H1 (cell line): ENCODE measurements around the gene SCYL3. TPM values are rescaled to one million over a fixed set of nuclear protein-coding genes. Genes with fewer than 3 reads are reported as not detected.

Source experiments
- CTCF ChIA-PET: fragments of 300-600 bp; sonication (Branson Sonifier 250); formaldehyde crosslinking; loops from one replicate; lab custom pipeline; 2021; ENCODE audit not compliant: partially characterized antibody; lab: Charles Lee
- POLR2A ChIA-PET: fragments of 300-600 bp; sonication (Branson Sonifier 250); formaldehyde crosslinking; loops from one replicate; lab custom pipeline; 2021; ENCODE audit warnings: inconsistent platforms; ENCODE audit not compliant: partially characterized antibody; lab: Charles Lee
- DNase-seq, 2 experiments: peaks; one replicate each; pipeline versions ENCODE4 v3.0.0 to v3.0.0-alpha.2; 2010 to 2022; ENCODE audit warnings: low spot score in 2 of 2, low read depth in 1 of 2, mixed read lengths in 1 of 2
- FAIRE-seq: peaks from 2 replicates; lab custom pipeline; 2011; peaks lifted over from hg19 to GRCh38; lab: Jason Lieb, UNC
- H2AFZ ChIP-seq: 2 replicates; pipeline ENCODE4 v1.8.1; 2012; ENCODE audit warnings: low read length, inconsistent platforms
- H2AK5ac ChIP-seq: 2 replicates; pipeline ENCODE4 v1.6.1; 2013; ENCODE audit warnings: low read depth, low read length
- H2BK120ac ChIP-seq: replicated peaks from 2 replicates; pipeline ENCODE3; 2013; ENCODE audit warnings: low read depth, low read length, inconsistent platforms
- H2BK12ac ChIP-seq: 2 replicates; pipeline ENCODE4 v1.6.1; 2013; ENCODE audit warnings: low read depth, low read length
- H2BK15ac ChIP-seq: 2 replicates; pipeline ENCODE4 v1.6.1; 2013; ENCODE audit warnings: low read length
- H2BK20ac ChIP-seq: 2 replicates; pipeline ENCODE4 v1.6.1; 2013; ENCODE audit warnings: low read length
- H2BK5ac ChIP-seq: 2 replicates; pipeline ENCODE4 v1.6.1; 2013; ENCODE audit warnings: low read depth, low read length
- H3K14ac ChIP-seq: 2 replicates; pipeline ENCODE4 v1.6.1; 2013; ENCODE audit warnings: inconsistent platforms; ENCODE audit not compliant: insufficient read length
- H3K18ac ChIP-seq: 2 replicates; pipeline ENCODE4 v1.6.1; 2013; ENCODE audit warnings: low read length; ENCODE audit errors: extremely low read depth
- H3K23ac ChIP-seq: 2 replicates; pipeline ENCODE4 v1.6.1; 2013; ENCODE audit warnings: inconsistent platforms; ENCODE audit not compliant: insufficient read length
- H3K23me2 ChIP-seq: 2 replicates; pipeline ENCODE4 v1.6.1; 2013; ENCODE audit warnings: low read depth, low read length
- H3K27ac ChIP-seq: 2 replicates; pipeline ENCODE4 v1.6.1; 2011; ENCODE audit warnings: low read depth, low read length, inconsistent platforms
- H3K27me3 ChIP-seq, 4 experiments: replicated peaks in 1 of 4; 1 replicate in 1 of 4; 2 replicates in 3 of 4; pipeline versions ENCODE4 v1.6.1 to v1.8.1; 2011 to 2013; ENCODE audit warnings: low read length in 3 of 4, mild to moderate bottlenecking in 3 of 4, inconsistent platforms in 2 of 4, mixed read lengths in 2 of 4, moderate library complexity in 1 of 4; ENCODE audit not compliant: control insufficient read depth in 3 of 4, insufficient read depth in 3 of 4; ENCODE audit errors: extremely low read depth in 1 of 4
- H3K36me3 ChIP-seq, 4 experiments: 2 replicates each; pipeline versions ENCODE4 v1.6.1 to v1.8.1; 2011 to 2013; ENCODE audit warnings: mild to moderate bottlenecking in 4 of 4, low read length in 3 of 4, moderate library complexity in 2 of 4, control low read depth in 1 of 4, inconsistent platforms in 1 of 4; ENCODE audit not compliant: insufficient read depth in 4 of 4, control insufficient read depth in 2 of 4
- H3K4ac ChIP-seq: replicated peaks from 2 replicates; pipeline ENCODE3; 2013; ENCODE audit warnings: low read length, low read depth, mixed read lengths, inconsistent platforms; ENCODE audit not compliant: insufficient read length
- H3K4me1 ChIP-seq, 4 experiments: replicated peaks in 1 of 4; 1 replicate in 1 of 4; 2 replicates in 3 of 4; pipeline versions ENCODE4 v1.6.1 to v1.8.1; 2011 to 2013; ENCODE audit warnings: low read length in 3 of 4, inconsistent platforms in 2 of 4, mixed read lengths in 1 of 4; ENCODE audit not compliant: insufficient read depth in 4 of 4, control insufficient read depth in 3 of 4
- H3K4me2 ChIP-seq, 2 experiments: 2 replicates each; pipeline versions ENCODE4 v1.6.1 to v1.8.1; 2011 to 2013; ENCODE audit warnings: low read depth in 2 of 2, low read length in 2 of 2, control low read depth in 1 of 2, inconsistent platforms in 1 of 2, mild to moderate bottlenecking in 1 of 2; ENCODE audit not compliant: insufficient read depth in 1 of 2
- H3K4me3 ChIP-seq, 4 experiments: fragments of 200-600, 300-600 bp in 1 of 4; sonication (generic), shearing (Covaris generic), sonication (Bioruptor Twin) in 1 of 4; 2 replicates each; pipeline versions ENCODE4 v1.5.1 to v1.8.1; 2011 to 2016; ENCODE audit warnings: low read length in 4 of 4, low read depth in 3 of 4, control low read depth in 2 of 4, inconsistent platforms in 2 of 4, mild to moderate bottlenecking in 2 of 4, mixed read lengths in 1 of 4, moderate library complexity in 1 of 4; ENCODE audit not compliant: insufficient read depth in 2 of 4; ENCODE audit errors: extremely low read depth in 1 of 4
- H3K56ac ChIP-seq: replicated peaks from 2 replicates; pipeline ENCODE3; 2013; ENCODE audit warnings: low read depth, mild to moderate bottlenecking, mixed read lengths, low read length, inconsistent platforms; ENCODE audit not compliant: insufficient read length
- H3K79me1 ChIP-seq: 2 replicates; pipeline ENCODE4 v1.6.1; 2013; ENCODE audit warnings: low read depth, low read length, control low read depth
- H3K79me2 ChIP-seq, 2 experiments: 2 replicates each; pipeline versions ENCODE4 v1.6.1 to v1.8.1; 2012 to 2013; ENCODE audit warnings: low read length in 2 of 2, mild to moderate bottlenecking in 2 of 2, inconsistent platforms in 1 of 2; ENCODE audit not compliant: insufficient read depth in 2 of 2, control insufficient read depth in 1 of 2
- H3K9ac ChIP-seq, 4 experiments: replicated peaks in 1 of 4; 1 replicate in 1 of 4; 2 replicates in 3 of 4; pipeline versions ENCODE4 v1.6.1 to v1.8.1; 2011 to 2013; ENCODE audit warnings: low read depth in 3 of 4, low read length in 3 of 4, control low read depth in 2 of 4, mild to moderate bottlenecking in 2 of 4, moderate library complexity in 2 of 4, inconsistent platforms in 1 of 4; ENCODE audit errors: extremely low read depth in 1 of 4
- H3K9me3 ChIP-seq, 2 experiments: 2 replicates each; pipeline versions ENCODE4 v1.6.1 to v1.8.1; 2012 to 2013; ENCODE audit warnings: mild to moderate bottlenecking in 2 of 2, moderate library complexity in 2 of 2, control low read depth in 1 of 2, inconsistent platforms in 1 of 2, low read depth in 1 of 2, low read length in 1 of 2, mixed read lengths in 1 of 2; ENCODE audit not compliant: insufficient read depth in 2 of 2
- H4K20me1 ChIP-seq, 2 experiments: replicated peaks in 1 of 2; 2 replicates each; pipeline versions ENCODE3 to v1.8.1; 2011 to 2013; ENCODE audit warnings: inconsistent platforms in 2 of 2, low read length in 2 of 2, mild to moderate bottlenecking in 1 of 2; ENCODE audit not compliant: insufficient read depth in 2 of 2, control insufficient read depth in 1 of 2
- H4K5ac ChIP-seq: 2 replicates; pipeline ENCODE4 v1.6.1; 2013; ENCODE audit warnings: low read length, low read depth, mixed read lengths, inconsistent platforms; ENCODE audit not compliant: insufficient read length
- H4K8ac ChIP-seq: 2 replicates; pipeline ENCODE4 v1.8.0; 2013; ENCODE audit warnings: mild to moderate bottlenecking, moderate library complexity, low read length, inconsistent platforms; ENCODE audit not compliant: insufficient read depth; ENCODE audit errors: extremely low read depth
- H4K91ac ChIP-seq: replicated peaks from 2 replicates; pipeline ENCODE3; 2013; ENCODE audit warnings: low read length, mixed read lengths, inconsistent platforms; ENCODE audit not compliant: insufficient read length
- CBX5 ChIP-seq: fragments of 300-800, 300-1000 bp; sonication (generic); IDR thresholded peaks from 2 replicates; pipeline ENCODE4 v1.7.1; 2016; ENCODE audit warnings: antibody characterized with exemption, low read length, low read depth
- EZH2 ChIP-seq: fragments of 200-600 bp; sonication (generic); IDR thresholded peaks from 2 replicates; pipeline ENCODE4 v1.7.1; 2012; ENCODE audit warnings: low read depth, mild to moderate bottlenecking, moderate library complexity, low read length, inconsistent platforms; ENCODE audit not compliant: severe bottlenecking
- KDM4A ChIP-seq: IDR thresholded peaks from one replicate; pipeline ENCODE4 v1.7.1; 2012; ENCODE audit warnings: low read depth, mild to moderate bottlenecking, moderate library complexity, low read length, inconsistent platforms; ENCODE audit not compliant: severe bottlenecking
- MAFK ChIP-seq: IDR thresholded peaks from 2 replicates; pipeline ENCODE4 v1.6.1; 2012; ENCODE audit warnings: low read depth, mild to moderate bottlenecking, improper control_type of control experiment, low read length
- NRF1 ChIP-seq: IDR thresholded peaks from 2 replicates; pipeline ENCODE4 v1.6.1; 2011; ENCODE audit warnings: mild to moderate bottlenecking, low read depth, low read length, improper control_type of control experiment
- POLR2A ChIP-seq, 2 experiments: IDR thresholded peaks; 1 replicate in 1 of 2; 2 replicates in 1 of 2; pipeline ENCODE4 v1.6.1; 2011; ENCODE audit warnings: low read depth in 2 of 2, low read length in 2 of 2, mild to moderate bottlenecking in 2 of 2; ENCODE audit errors: control extremely low read depth in 1 of 2
- SIX5 ChIP-seq: IDR thresholded peaks from 2 replicates; pipeline ENCODE4 v1.6.1; 2011; ENCODE audit warnings: mild to moderate bottlenecking, low read depth, low read length
- SP1 ChIP-seq: IDR thresholded peaks from 2 replicates; pipeline ENCODE4 v1.6.1; 2011; ENCODE audit warnings: low read depth, low read length
- SRF ChIP-seq: IDR thresholded peaks from 2 replicates; pipeline ENCODE4 v1.6.1; 2011; ENCODE audit warnings: mild to moderate bottlenecking, low read depth, low read length, moderate library complexity
- SUZ12 ChIP-seq: fragments of 200-600 bp; sonication (generic); IDR thresholded peaks from 2 replicates; pipeline ENCODE4 v1.6.1; 2012; ENCODE audit warnings: mild to moderate bottlenecking, inconsistent platforms, low read length, moderate library complexity, mixed read lengths
- TAF1 ChIP-seq: IDR thresholded peaks from 2 replicates; pipeline ENCODE4 v1.6.1; 2011; ENCODE audit warnings: mild to moderate bottlenecking, low read depth, low read length
- YY1 ChIP-seq: IDR thresholded peaks from 2 replicates; pipeline ENCODE4 v1.6.1; 2011; ENCODE audit warnings: low read depth, mild to moderate bottlenecking, low read length
- WGBS, 2 experiments: shearing (Covaris generic) in 1 of 2; methylation state at CpG; one replicate each; pipeline versions ENCODE4 v1.1.6 to v1.1.7; 2013 to 2015; ENCODE audit warnings: low lambda C conversion rate in 2 of 2, mixed read lengths in 2 of 2, inconsistent platforms in 1 of 2, low coverage in 1 of 2, missing lambda C conversion rate in 1 of 2; ENCODE audit not compliant: insufficient replicate concordance in 2 of 2, insufficient coverage in 1 of 2, insufficient read length in 1 of 2; ENCODE audit errors: extremely low coverage in 1 of 2, missing lambda C conversion rate in 1 of 2; 5-methylcytosine and 5-hydroxymethylcytosine counted together
- polyA plus RNA-seq, 7 experiments: library from polyadenylated mRNA; depleted of rRNA in 3 of 7; stranded (reverse) in 5 of 7; unstranded in 2 of 7; fragments of >200 nt in 5 of 7; fragments of 200-250 nt in 2 of 7; gene quantifications; 1 replicate in 5 of 7; 2 replicates in 1 of 7; 4 replicates in 1 of 7; pipeline versions ENCODE4 v1.2.1 to v1.2.3, GENCODE V29; 2011 to 2013; ENCODE audit warnings: missing spikeins in 2 of 7, mixed read lengths in 2 of 7
- total RNA-seq: library from RNA; stranded (reverse); fragmentation: NEBNext Ultra II Directional; extraction: Animal tissue kit (Norgen Biotek cat#: 25700); gene quantifications from 2 replicates; pipeline ENCODE4 v1.2.1, GENCODE V29; 2021
- TF ChIP-seq, protein P1 (sequence below): IDR thresholded peaks from 2 replicates; pipeline ENCODE4 v1.6.1; 2011; ENCODE audit warnings: low read length, improper control_type of control experiment
- TF ChIP-seq, protein P2 (sequence below): IDR thresholded peaks from 2 replicates; pipeline ENCODE4 v1.6.1; 2012; ENCODE audit warnings: inconsistent platforms

The SCYL3 gene
- total and polyA plus RNA-seq, 2 of the 8 experiments (the other 6 are each of a cell fraction or from before 2014, with no cell fraction given): 2.7 to 5.3 TPM

DNA sequence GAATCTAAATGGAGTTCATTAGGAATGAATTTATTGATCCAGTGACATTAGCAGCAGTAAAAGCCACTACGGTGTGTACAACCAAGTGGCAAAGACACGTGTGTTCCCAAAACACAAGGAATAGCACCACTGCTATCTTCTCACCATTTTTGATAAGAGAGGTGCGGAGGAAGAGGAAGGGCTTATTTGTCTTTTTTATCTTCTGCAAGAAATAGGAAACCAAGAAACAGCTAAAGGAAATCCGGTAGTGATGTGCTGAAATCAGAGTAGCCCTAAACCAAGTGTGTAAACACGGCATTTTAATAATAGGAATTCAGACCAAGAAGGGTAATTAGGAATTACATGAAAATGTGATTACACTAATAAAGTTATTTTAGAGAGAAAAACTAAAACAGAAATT lies 9.1 kb upstream of the SCYL3 start:
- no peak overlapping the region for H2BK12ac ChIP-seq
- H3K27ac ChIP-seq: no peak overlapping the region
- H3K23me2 ChIP-seq: no peaks in the 10 kb centered on the region
- H3K4me3 ChIP-seq: no peak overlapping the region
- H3K36me3 ChIP-seq: no peaks in the 10 kb centered on the region
- H3K4me2 ChIP-seq: no peak overlapping the region
- no peak overlapping the region for H3K56ac ChIP-seq
- H4K8ac ChIP-seq: no peak overlapping the region
- WGBS, 2 experiments: 71% methylated on average over 5 of the region's 5 CpGs; no CpG with 5 or more reads in 1 of the 2 experiments
- no peaks in the 10 kb centered on the region for H3K4me1 ChIP-seq
- H2BK15ac ChIP-seq: no peak overlapping the region
- no peak overlapping the region for H3K23ac ChIP-seq
- no peaks in the 10 kb centered on the region for H3K79me1 ChIP-seq
- H3K9ac ChIP-seq: no peak overlapping the region
- H2AFZ ChIP-seq: no peak overlapping the region
- no peak overlapping the region for H4K91ac ChIP-seq
- H2BK5ac ChIP-seq: no peak overlapping the region
- no peak overlapping the region for H3K4ac ChIP-seq
- FAIRE-seq: no peak
- H3K79me2 ChIP-seq: no peaks in the 10 kb centered on the region
- no peak overlapping the region for H2AK5ac ChIP-seq
- H2BK20ac ChIP-seq: no peak overlapping the region
- no peak overlapping the region for H4K5ac ChIP-seq
- H3K27me3 ChIP-seq: no peaks in the 10 kb centered on the region
- no peaks in the 10 kb centered on the region for H3K9me3 ChIP-seq
- POLR2A ChIA-PET: interaction anchor here (1.9 kb wide), 1 partner anchor 9 kb away, joined by 8 read pairs; the partner anchor contains the start of gene SCYL3
- CTCF ChIA-PET: interaction anchor here (0.6 to 1.4 kb wide), 2 partner anchors 9 to 874 kb away, joined by 3 read pairs; no protein-coding TSS in a partner anchor
- no peak for DNase-seq
- no peak overlapping the region for H2BK120ac ChIP-seq
- no peak overlapping the region for H3K18ac ChIP-seq
- H4K20me1 ChIP-seq: no peaks in the 10 kb centered on the region
- no peak overlapping the region for H3K14ac ChIP-seq
- TF ChIP-seq, protein P1, sequence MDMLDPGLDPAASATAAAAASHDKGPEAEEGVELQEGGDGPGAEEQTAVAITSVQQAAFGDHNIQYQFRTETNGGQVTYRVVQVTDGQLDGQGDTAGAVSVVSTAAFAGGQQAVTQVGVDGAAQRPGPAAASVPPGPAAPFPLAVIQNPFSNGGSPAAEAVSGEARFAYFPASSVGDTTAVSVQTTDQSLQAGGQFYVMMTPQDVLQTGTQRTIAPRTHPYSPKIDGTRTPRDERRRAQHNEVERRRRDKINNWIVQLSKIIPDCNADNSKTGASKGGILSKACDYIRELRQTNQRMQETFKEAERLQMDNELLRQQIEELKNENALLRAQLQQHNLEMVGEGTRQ: no peak
- TF ChIP-seq NRF1 (no peak), SUZ12 (no peak), POLR2A (IDR thresholded peaks at IDR 0.05; ENCODE audit: control extremely low read depth in 1 of 2, low read depth in 2 of 2, low read length in 2 of 2) (no peak), SRF (no peak), EZH2 (no peak), CBX5 (no peak), YY1 (no peak), KDM4A (no peak), MAFK (no peak), SP1 (no peak), TAF1 (no peak), SIX5 (no peak)
- TF ChIP-seq, protein P2, sequence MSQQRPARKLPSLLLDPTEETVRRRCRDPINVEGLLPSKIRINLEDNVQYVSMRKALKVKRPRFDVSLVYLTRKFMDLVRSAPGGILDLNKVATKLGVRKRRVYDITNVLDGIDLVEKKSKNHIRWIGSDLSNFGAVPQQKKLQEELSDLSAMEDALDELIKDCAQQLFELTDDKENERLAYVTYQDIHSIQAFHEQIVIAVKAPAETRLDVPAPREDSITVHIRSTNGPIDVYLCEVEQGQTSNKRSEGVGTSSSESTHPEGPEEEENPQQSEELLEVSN: no peak
